Thyroid gland (tissue), 4 donors: ENCODE data around the gene CCDC172. TPM values are rescaled to one million over a fixed set of nuclear protein-coding genes. Genes with fewer than 3 reads are reported as not detected.

ENCODE experiments used
- DNase-seq, 2 donors: peaks; one replicate each; pipeline ENCODE4 v3.0.0-alpha.2; 2019
- H3K27ac ChIP-seq, 3 donors: fragments of 200-600 bp; sonication (generic); 1 replicate in 2 of 3; 2 replicates in 1 of 3; pipeline ENCODE4 v1.5.1; 2016 to 2019; ENCODE audit warnings: mild to moderate bottlenecking in 1 of 3, moderate library complexity in 1 of 3
- H3K27me3 ChIP-seq: fragments of 200-600 bp; sonication (generic); one replicate; pipeline ENCODE4 v1.5.1; 2019
- H3K36me3 ChIP-seq, 2 donors: fragments of 200-600 bp; sonication (generic); one replicate each; pipeline ENCODE4 v1.5.1; 2016 to 2019
- H3K4me1 ChIP-seq, 2 donors: fragments of 200-600 bp; sonication (generic); one replicate each; pipeline ENCODE4 v1.5.1; 2017 to 2019
- H3K4me3 ChIP-seq, 3 donors: fragments of 200-600 bp; sonication (generic); replicated peaks in 1 of 3; 1 replicate in 2 of 3; 2 replicates in 1 of 3; pipeline ENCODE4 v1.5.1; 2016; ENCODE audit warnings: mild to moderate bottlenecking in 1 of 3
- H3K9me3 ChIP-seq: fragments of 200-600 bp; sonication (generic); one replicate; pipeline ENCODE4 v1.5.1; 2017
- CTCF ChIP-seq, 6 experiments: fragments of 200-600 bp in 3 of 6; fragments of 450-650 bp in 3 of 6; sonication (generic) in 3 of 6; IDR thresholded peaks; one replicate each; pipeline ENCODE4 v1.5.1; 2016 to 2019; ENCODE audit warnings: antibody characterized with exemption in 6 of 6, mild to moderate bottlenecking in 2 of 6, inconsistent platforms in 1 of 6, moderate library complexity in 1 of 6
- POLR2A ChIP-seq, 2 donors: fragments of 450-650 bp; IDR thresholded peaks; one replicate each; pipeline ENCODE4 v1.6.1; 2017; ENCODE audit warnings: antibody characterized with exemption in 2 of 2, mild to moderate bottlenecking in 2 of 2, moderate library complexity in 1 of 2
- WGBS, 2 donors: methylation state at CpG; one replicate each; pipeline ENCODE4 v1.1.5; 2017; 5-methylcytosine and 5-hydroxymethylcytosine counted together
- intact Hi-C: fragments of 100-400 bp; cut with DNase I; formaldehyde crosslinking; loops from one replicate; pipeline ENCODE4 v1.15.1; 2023
- total RNA-seq, 4 donors: library from RNA; depleted of rRNA; stranded (reverse); fragments of >200 nt; gene quantifications; one replicate each; pipeline ENCODE4 v1.2.3, GENCODE V29; 2016

CCDC172 gene
- total RNA-seq, 4 donors from 2014 or later, result not detected

DNA sequence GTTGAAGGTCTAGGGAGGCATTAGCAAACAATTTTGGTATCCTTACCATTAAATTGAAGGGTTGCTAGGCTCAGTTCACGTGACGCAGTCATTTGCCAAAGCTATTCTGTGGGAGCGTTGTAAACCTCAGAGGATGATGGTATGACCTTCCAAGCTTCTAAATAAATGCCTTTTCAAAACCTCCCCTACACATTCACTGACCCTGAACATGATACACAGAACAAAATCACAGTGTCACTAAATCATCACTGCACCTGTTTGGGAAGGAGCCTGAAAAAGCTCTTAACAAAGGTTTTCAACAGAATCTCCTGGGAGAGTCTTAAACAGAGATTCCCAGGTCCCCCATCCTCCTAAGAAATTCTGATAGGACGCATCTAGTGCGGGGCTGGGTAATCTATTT is 13.2 kb upstream of the CCDC172 start:
- 92 to 97% methylated on average over 5 of the region's 5 CpGs for WGBS, 2 donors
- Histone ChIP-seq H3K27ac (no peak overlapping the region), H3K4me1 (no peaks in the 10 kb centered on the region), H3K36me3 (no peaks in the 10 kb centered on the region), H3K9me3 (no peaks in the 10 kb centered on the region), H3K4me3 (no peak overlapping the region), H3K27me3 (no peaks in the 10 kb centered on the region)
- TF ChIP-seq CTCF (IDR thresholded peaks at IDR 0.05), result no peak
- no peak for TF ChIP-seq POLR2A (IDR thresholded peaks at IDR 0.05)
- intact Hi-C loops, result no loop called here
- no peak for DNase-seq

DNA sequence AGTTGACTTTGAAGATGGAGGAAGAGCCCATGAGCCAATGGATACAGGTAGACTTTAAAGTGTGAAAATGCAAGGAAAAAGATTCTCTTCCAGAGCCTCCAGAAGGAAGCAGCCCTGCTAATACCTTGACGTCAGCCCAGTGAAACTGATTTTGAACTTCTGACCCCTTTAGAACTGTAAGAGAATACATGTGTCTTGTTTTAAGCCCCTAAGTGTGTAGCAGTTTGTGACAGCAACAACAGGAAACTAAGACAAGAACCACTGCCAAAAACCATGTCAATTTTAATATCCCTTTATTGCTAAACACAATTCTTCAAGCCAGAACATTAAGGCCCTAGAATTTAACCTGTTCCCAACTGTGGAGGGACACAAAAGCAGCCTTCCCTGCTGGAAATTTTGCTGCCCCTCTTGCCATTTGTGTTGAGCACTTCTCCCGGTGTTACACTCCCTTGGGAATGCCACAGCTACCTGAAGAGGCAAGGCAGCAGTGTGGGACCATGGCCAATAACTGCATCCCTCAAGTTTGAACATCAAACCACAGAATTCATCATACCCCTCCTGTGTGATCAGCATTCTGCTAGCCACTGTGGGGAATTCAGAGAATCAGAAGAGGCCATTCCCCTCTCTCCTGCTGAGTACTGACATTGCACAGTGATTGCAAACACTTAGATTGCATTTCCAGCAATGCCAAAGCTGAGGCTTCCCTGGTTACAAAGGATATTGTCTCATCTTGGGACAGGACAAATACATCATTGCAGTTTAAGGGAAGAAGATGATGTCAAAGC is 12.3 kb upstream of the CCDC172 start:
- 56 to 63% methylated on average over 2 of the region's 2 CpGs for WGBS, 2 donors
- DNase-seq, result no peak

GRCh38 chr10:116312548-116312947 is 11.7 kb upstream of the CCDC172 start:
- 85 to 91% methylated on average over 4 of the region's 4 CpGs for WGBS, 2 donors
- no peaks in the 10 kb centered on the region for H3K27me3 ChIP-seq
- H3K27ac ChIP-seq, result no peak overlapping the region
- no peak overlapping the region for H3K4me3 ChIP-seq
- H3K36me3 ChIP-seq, result no peaks in the 10 kb centered on the region
- intact Hi-C loops, result no loop called here
- no peaks in the 10 kb centered on the region for H3K9me3 ChIP-seq
- H3K4me1 ChIP-seq, result no peaks in the 10 kb centered on the region
- no peak for TF ChIP-seq CTCF (IDR thresholded peaks at IDR 0.05)
- no peak for TF ChIP-seq POLR2A (IDR thresholded peaks at IDR 0.05)
- no peak for DNase-seq

More for the DNA sequence above, 12.3 kb upstream of the CCDC172 start:
- TF ChIP-seq CTCF (IDR thresholded peaks at IDR 0.05), result no peak
- TF ChIP-seq POLR2A (IDR thresholded peaks at IDR 0.05), result no peak
- no peaks in the 10 kb centered on the region for H3K27me3 ChIP-seq
- H3K36me3 ChIP-seq, result no peaks in the 10 kb centered on the region
- intact Hi-C loops, result no loop called here
- H3K4me3 ChIP-seq, result no peak overlapping the region
- no peaks in the 10 kb centered on the region for H3K9me3 ChIP-seq
- H3K4me1 ChIP-seq, result no peaks in the 10 kb centered on the region
- H3K27ac ChIP-seq, result no peak overlapping the region

DNA sequence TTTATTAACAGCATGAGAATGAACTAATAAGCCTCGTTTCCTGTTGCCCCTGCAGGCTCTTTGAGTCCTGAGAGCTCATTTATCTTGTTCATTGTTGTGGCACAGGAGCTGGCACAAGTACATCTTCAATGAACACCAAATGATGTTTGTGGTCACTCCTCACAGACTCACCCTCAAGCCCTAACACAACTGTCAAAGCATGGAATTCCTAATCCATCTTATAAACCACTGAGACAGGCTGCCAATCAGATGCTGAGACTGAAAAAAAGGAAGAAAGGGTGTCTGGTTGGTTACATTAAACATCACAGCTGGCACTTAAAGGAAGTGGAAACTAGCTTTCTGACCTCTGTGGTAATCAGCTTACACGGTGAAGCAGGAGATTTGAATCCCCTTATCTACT is 7.7 kb upstream of the CCDC172 start:
- intact Hi-C loops, result no loop called here
- WGBS, 2 donors, result 37 to 44% methylated on average over 2 of the region's 2 CpGs
- TF ChIP-seq CTCF (IDR thresholded peaks at IDR 0.05) (no peak), POLR2A (IDR thresholded peaks at IDR 0.05) (no peak)

GRCh38 chr10:116324951-116325635 is 845 bp downstream of the CCDC172 start:
- no peaks in the 10 kb centered on the region for H3K27me3 ChIP-seq
- H3K36me3 ChIP-seq, result no peaks in the 10 kb centered on the region
- TF ChIP-seq POLR2A (IDR thresholded peaks at IDR 0.05), result no peak
- H3K4me3 ChIP-seq, result no peak overlapping the region
- intact Hi-C loops, result no loop called here
- WGBS, 2 donors, result 39 to 44% methylated on average over 17 of the region's 17 CpGs
- no peaks in the 10 kb centered on the region for H3K4me1 ChIP-seq
- no peaks in the 10 kb centered on the region for H3K9me3 ChIP-seq
- no peak overlapping the region for H3K27ac ChIP-seq
- no peak for DNase-seq

More for the DNA sequence above, 7.7 kb upstream of the CCDC172 start:
- H3K4me3 ChIP-seq, result no peak overlapping the region
- H3K4me1 ChIP-seq, result no peaks in the 10 kb centered on the region
- H3K9me3 ChIP-seq, result no peaks in the 10 kb centered on the region
- H3K27me3 ChIP-seq, result no peaks in the 10 kb centered on the region
- H3K27ac ChIP-seq, result no peak overlapping the region
- DNase-seq, result no peak
- no peaks in the 10 kb centered on the region for H3K36me3 ChIP-seq
